ENCODE measurements around the gene MERTK.
"Not testable (repeated sequence)": the region's sequence is repeated elsewhere in the genome, so short reads cannot be mapped to it uniquely, and the experiment has no call there.

DNA sequence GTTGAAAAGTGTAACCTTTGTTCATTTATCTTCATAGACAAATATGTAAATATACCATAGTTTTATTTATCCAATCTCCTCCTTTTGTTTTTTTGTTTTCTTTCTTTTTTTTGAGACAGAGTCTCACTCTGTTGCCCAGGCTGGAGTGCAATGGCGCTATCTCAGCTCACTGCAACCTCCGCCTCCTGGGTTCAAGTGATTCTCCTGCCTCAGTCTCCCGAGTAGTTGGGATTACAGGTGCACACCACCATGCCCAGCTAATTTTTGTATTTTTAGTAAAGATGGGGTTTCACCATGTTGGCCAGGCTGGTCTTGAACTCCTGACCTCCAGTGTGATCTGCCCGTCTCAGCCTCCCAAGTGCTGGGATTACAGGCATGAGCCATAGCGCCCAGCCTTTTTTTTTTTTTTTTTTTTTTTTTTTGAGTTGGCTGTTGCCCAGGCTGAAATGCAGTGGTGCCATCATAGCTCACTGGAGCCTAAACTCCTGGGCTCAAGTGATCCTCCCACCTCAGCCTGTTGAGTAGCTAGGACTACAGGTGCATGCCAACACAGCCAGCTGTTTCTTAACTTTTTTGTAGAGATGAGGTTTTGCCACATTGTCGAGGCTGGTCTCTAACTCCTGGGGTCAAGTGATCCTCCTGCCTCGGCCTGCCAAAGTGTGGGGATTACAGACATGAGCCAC, 13.0 kb downstream of the MERTK start:
- TF ChIP-seq, protein P1, sequence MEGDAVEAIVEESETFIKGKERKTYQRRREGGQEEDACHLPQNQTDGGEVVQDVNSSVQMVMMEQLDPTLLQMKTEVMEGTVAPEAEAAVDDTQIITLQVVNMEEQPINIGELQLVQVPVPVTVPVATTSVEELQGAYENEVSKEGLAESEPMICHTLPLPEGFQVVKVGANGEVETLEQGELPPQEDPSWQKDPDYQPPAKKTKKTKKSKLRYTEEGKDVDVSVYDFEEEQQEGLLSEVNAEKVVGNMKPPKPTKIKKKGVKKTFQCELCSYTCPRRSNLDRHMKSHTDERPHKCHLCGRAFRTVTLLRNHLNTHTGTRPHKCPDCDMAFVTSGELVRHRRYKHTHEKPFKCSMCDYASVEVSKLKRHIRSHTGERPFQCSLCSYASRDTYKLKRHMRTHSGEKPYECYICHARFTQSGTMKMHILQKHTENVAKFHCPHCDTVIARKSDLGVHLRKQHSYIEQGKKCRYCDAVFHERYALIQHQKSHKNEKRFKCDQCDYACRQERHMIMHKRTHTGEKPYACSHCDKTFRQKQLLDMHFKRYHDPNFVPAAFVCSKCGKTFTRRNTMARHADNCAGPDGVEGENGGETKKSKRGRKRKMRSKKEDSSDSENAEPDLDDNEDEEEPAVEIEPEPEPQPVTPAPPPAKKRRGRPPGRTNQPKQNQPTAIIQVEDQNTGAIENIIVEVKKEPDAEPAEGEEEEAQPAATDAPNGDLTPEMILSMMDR (IDR thresholded peaks at IDR 0.05): not testable (repeated sequence)
- TF ChIP-seq POLR2AphosphoS5, POLR2A, EP300 (IDR thresholded peaks at IDR 0.05): not testable (repeated sequence)
